Hematopoietic multipotent progenitor cell (in vitro differentiated cells): ENCODE results near the gene FBXO17. TPM values are rescaled to one million over a fixed set of nuclear protein-coding genes. Genes with fewer than 3 reads are reported as not detected.
A peak's percentile ranks its signal among the peaks of the same experiment; 100 is the strongest.
"Not testable (repeated sequence)": the region's sequence is repeated elsewhere in the genome, so short reads cannot be mapped to it uniquely, and the experiment has no call there.

Experiments used
- DNase-seq, 3 donors: peaks; one replicate each; pipeline ENCODE4 v3.0.0-alpha.2; 2011 to 2015; ENCODE audit warnings: low read depth in 2 of 3, low spot score in 2 of 3
- total RNA-seq: library from RNA; depleted of rRNA; stranded (reverse); fragments of >200 nt; gene quantifications from one replicate; pipeline ENCODE4 v1.2.3, GENCODE V29; 2012

Gene FBXO17
- total RNA-seq, 1 donor, result 0.27 TPM

DNA sequence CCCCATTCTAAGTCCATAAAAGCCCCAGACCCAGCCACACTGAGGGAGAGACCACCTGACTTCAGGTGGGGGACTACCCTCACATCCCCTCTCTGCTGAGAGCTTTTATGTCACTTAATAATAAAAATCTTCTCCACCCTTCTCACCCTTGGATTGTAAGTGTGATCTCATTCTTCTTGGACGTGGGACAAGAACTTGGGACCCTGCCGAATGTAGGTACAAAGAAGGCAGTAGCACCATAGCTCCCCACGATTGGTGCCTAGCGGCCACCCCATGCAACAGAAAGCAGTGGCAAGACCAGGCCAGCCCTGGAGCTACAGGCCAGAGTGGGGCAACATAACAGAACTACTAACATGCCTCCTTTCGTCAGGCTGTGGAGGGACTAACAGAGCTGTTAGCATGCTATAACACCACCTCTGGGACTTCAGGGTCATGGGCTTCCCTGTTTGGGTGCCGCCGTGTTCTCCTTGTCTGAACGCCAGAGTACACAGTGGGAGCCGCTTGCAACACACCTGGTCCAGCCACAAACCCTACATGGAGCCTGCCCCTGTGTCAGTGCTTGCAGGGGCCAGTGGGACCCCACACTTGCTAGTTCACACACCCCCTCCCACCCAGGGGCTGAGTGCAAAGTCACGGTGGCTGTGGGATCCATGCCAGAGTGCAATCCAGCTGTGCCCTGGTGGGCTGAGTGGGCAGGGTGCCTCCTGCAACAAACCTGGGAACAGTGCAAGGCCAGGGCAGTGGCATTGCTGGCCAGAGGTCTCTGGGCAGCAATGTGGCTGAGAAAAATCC, 5.2 kb upstream of the FBXO17 start:
- DNase-seq, result no peak

DNA sequence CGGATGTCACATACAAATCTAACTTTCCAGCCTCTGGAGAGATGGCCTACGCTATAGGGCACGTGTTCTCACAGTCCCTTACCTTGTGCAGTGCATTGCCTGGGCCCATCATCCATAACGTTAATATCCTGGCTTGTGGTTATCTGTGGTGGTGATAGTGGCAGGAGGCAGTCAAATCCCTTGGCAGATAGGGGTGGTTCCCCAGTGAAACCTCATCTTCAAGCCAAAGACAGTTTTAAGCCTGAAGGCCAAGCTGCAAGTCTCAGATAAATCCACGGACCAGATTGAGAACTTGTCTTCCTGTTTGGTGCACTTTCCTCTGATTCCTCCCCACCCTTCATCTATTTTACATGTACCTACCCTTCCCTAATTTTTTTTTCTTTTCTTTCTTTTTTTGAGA, 4.3 kb upstream of the FBXO17 start:
- peak in 1 of 3 donors; percentile 10 for DNase-seq

- DNase-seq, result no peak
Observed at GRCh38 chr19:38978326-38978689, 2.8 kb upstream of the FBXO17 start.

GRCh38 chr19:38977445-38978325, 2.1 kb upstream of the FBXO17 start:
- peak in 2 of 3 donors; percentile 54 to 67 for DNase-seq

- no peak for DNase-seq
Observed at GRCh38 chr19:38975861-38976271, 324 bp upstream of the FBXO17 start.

- no peak for DNase-seq
Observed at GRCh38 chr19:38974624-38975213, 823 bp downstream of the FBXO17 start.

- DNase-seq, result no peak
Observed at GRCh38 chr19:38971672-38972071, 3.9 kb downstream of the FBXO17 start.

DNA sequence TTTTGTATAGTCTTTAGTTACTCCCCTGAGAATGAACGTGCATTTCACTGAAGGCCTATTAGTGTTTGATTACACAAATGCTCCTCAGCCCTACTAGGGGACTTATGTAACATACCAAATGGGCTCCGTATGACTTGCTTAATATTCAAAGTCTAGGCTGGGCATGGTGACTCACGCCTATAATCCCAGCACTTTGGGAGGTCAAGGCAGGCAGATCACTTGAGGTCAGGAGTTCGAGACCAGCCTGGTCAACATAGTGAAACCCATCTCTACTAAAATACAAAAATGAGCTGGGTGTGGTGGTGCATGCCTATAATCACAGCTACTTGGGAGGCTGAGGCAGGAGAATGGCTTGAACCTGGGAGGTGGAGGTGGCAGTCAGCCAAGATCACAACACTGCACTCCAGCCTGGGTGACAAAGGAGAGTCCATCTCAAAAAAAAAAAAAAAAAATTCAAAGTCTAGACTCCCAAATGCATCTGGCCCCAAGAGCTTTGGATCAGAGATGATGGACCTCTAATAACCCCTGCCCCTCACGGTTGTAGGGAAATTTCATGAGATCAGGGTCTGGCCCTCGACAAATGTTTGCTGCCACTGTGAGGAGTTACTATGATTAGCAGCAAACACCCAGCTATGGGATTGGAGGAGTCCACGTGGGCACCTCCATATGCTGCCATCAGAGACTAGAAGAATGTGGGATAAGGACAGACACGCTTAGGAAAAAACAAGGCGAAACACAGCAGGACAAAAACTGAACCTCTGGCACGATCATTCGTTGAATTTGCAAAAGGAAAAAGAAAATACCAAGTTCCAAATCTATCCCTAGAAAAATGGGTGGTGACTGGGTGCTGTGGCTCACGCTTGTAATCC, 4.6 kb downstream of the FBXO17 start:
- DNase-seq, result no peak

DNA sequence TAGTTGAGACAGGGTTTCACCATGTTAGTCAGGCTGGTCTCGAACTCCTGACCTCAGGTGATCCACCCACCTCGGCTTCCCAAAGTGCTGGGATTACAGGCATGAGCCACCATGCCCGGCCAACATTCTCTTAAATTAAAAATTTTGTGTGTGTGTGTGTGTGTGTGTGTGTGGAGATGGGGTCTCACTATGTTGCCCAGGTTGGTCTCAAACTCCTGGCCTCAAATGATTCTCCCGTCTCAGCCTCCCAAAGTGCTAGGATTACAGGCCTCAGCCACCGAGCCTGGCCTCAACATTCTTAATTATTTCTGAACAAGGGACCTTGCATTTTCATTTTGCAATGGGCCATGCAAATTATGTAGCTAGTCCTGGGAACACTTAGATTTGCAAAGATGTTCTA, 9.4 kb downstream of the FBXO17 start:
- DNase-seq, result not testable (repeated sequence)

- DNase-seq, result no peak
Observed at GRCh38 chr19:38964738-38965137, 10.8 kb downstream of the FBXO17 start.

- no peak for DNase-seq
Observed at GRCh38 chr19:38959618-38960017, 15.9 kb downstream of the FBXO17 start.

DNA sequence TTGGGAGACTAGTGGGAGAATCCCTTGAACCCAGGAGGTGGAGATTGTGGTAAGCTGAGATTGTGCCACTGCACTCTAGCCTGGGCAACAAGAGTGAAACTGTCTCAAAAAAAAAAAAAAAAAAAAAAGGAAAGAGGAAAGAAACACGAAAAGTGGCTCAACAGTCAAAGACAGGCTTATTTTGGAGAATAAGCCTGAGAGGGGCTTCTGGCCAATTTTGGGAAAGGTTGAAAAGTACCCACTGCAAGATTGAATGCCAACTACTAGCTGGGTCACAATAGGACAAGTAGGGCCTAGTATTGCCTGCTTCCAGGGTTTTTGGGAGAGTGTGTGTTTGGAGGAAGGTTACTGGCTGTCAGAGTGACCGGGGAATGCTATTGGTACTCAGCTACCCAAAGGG, 17.2 kb downstream of the FBXO17 start:
- DNase-seq, result no peak

DNA sequence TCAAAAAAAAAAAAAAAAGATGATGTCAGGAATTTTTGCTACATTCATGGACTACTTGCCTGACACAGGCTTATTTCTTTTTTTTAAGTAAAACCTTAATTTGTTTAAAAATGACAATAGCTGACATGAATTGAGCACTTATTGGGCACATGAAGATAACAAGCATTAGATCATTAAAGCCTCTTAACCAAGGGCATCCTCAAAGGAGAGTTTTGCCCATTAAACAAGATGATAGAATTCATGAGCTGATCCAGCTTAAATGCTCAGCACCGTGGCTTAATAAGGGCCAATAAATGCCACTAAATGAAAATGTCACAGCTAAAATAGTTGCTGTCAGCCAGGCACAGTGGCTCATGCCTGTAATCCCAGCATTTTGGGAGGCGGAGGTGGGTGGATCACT, 19.3 kb downstream of the FBXO17 start:
- DNase-seq, result no peak

DNA sequence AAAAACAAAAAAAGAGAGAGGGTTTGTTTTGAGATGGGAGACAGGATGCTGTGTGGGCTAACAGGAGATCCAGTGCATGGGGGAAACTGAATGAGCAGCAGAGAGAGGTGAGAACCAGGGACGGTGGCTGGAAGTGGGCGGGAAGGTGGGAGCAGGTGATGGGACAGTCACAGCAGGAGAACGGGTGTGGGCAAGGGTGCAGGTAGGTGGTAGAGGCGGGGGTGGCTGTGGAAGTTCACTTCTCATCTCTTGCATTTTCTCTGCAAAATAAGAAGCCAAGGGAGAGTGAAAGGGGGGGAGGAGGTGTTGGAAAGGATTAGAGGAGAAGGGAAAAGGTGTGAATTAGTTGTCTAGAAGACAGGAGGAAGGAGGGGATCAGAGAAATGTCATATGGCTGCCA, 21.9 kb downstream of the FBXO17 start:
- no peak for DNase-seq

- DNase-seq, result peak in 2 of 3 donors; percentile 53 to 81
Observed at GRCh38 chr19:38952395-38953165, 23.0 kb downstream of the FBXO17 start.

GRCh38 chr19:38951187-38951586, 24.4 kb downstream of the FBXO17 start:
- DNase-seq, result no peak

DNA sequence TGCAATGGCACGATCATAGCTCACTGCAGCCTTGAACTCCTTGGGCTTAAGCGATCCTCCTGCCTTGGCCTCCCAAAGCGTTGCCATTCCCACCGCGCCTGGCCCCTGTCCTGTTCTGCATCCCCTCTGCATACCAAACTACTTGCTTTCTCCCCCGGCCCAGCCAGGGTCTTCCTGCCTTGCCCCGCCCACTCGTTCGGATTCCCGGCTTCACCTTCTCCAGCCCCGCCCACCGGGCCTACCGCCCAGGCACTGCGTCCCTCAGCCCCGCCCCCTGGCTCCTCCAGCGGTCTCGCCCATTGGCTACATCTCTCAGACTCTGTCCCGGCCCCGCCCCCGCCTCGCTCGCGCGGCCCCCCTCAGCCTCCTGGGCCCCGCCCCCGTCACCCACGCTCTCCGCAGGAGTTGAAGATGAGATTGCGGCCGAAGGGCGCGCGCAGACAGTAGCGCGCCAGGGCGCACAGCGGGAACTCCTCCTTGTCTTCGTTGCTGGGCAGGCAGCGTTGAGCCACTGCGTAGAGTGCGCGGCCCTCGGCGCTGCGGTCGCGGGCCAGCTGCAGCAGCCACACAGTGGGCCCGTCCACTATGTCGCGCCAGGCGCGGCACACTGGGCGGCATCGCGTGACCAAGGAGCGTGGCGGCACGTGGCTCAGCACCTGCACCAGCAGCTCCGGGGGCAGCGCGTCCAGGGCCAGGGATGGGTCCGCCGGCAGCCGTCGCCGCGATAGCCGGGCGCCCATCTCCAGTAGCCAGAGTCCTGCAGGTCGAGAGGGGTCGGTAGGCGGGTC, 25.8 kb downstream of the FBXO17 start:
- DNase-seq, result peak; percentile 36 to 92 (median 86)

DNA sequence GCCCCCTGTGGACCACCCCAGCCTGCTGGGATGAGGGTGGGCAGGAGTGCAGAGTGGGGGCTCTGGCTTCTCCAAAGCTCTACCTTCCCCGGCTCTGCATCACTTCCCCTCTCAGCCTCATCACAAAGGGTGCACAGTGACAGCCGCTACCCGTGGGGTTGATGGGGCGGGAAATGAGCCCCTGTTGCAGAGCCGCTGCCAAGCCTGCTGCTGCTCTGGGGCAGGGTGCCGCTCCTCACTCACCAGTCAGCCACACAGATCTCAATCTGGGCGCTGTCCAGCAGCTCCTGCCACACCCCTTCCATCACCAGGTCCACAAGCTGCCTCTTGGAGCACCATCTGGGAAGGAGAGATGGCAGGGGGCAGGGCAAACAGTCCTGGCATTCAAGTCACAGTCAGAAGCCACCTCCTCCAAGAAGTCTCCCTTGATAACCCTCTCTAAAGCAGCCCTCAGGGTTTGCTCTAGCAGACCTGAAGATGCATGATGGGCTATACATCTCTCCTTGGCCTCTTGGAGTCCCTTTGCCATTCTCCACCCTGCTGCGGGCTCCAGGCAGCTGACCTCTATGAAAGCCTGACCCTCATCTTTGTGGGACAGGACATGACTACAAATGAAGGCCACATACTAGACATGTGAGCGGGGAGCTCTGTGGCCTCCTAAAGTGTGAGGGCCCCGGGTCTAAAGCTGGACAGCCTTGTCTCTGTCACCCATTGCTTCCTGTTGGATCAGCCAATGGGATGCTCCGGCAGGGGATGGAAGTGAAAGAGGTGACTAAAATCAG, 29.1 kb downstream of the FBXO17 start:
- no peak for DNase-seq
